ENCODE measurements around the gene ATF7. TPM values are rescaled to one million over a fixed set of nuclear protein-coding genes. Genes with fewer than 3 reads are reported as not detected.
A peak's percentile ranks its signal among the peaks of the same experiment; 100 is the strongest.
"Not testable (repeated sequence)": the region's sequence is repeated elsewhere in the genome, so short reads cannot be mapped to it uniquely, and the experiment has no call there.

Gene ATF7
- total RNA-seq, 1 donor from 2014 or later: 31.5 TPM

GRCh38 chr12:53560912-53561589 lies 65.1 kb downstream of the ATF7 start:
- Mint-ChIP-seq H3K4me1 (peaks cover 30% of the 10 kb centered on the region), H3K9me3 (no peaks in the 10 kb centered on the region), H3K4me3 (no peak overlapping the region), H3K27ac (peak overlapping the region; percentile 64), H3K27me3 (no peaks in the 10 kb centered on the region), H3K36me3 (ENCODE audit: low read depth) (peaks cover 15% of the 10 kb centered on the region)
- no peak for DNase-seq
- intact Hi-C loops (cut with micrococcal nuclease): loop anchor here (5.0 kb wide), 1 partner anchor 66 kb away; the partner anchor contains the start of gene ATF7

GRCh38 chr12:53560351-53560750 lies 65.8 kb downstream of the ATF7 start:
- no peak for DNase-seq
- no peaks in the 10 kb centered on the region for H3K27me3 Mint-ChIP-seq
- H3K4me3 Mint-ChIP-seq: no peak overlapping the region
- no peaks in the 10 kb centered on the region for H3K9me3 Mint-ChIP-seq
- peaks cover 30% of the 10 kb centered on the region for H3K4me1 Mint-ChIP-seq
- peaks cover 15% of the 10 kb centered on the region for H3K36me3 Mint-ChIP-seq (ENCODE audit: low read depth)
- intact Hi-C loops (cut with micrococcal nuclease): loop anchor here (5.0 kb wide), 1 partner anchor 67 kb away; the partner anchor contains the start of gene ATF7
- no peak overlapping the region for H3K27ac Mint-ChIP-seq

- no peak for DNase-seq
- intact Hi-C loops (cut with micrococcal nuclease): no loop called here
- Mint-ChIP-seq H3K4me1 (peaks cover 21% of the 10 kb centered on the region), H3K9me3 (no peaks in the 10 kb centered on the region), H3K4me3 (no peak overlapping the region), H3K36me3 (ENCODE audit: low read depth) (peaks cover 12% of the 10 kb centered on the region), H3K27ac (peak overlapping the region; percentile 34), H3K27me3 (no peaks in the 10 kb centered on the region)
Observed at GRCh38 chr12:53558631-53559030, 67.6 kb downstream of the ATF7 start.

GRCh38 chr12:53552361-53553327 lies 73.5 kb downstream of the ATF7 start:
- Mint-ChIP-seq H3K36me3 (ENCODE audit: low read depth) (peaks cover 16% of the 10 kb centered on the region), H3K27ac (no peak overlapping the region), H3K4me1 (peaks cover 8% of the 10 kb centered on the region), H3K4me3 (no peak overlapping the region), H3K27me3 (no peaks in the 10 kb centered on the region), H3K9me3 (no peaks in the 10 kb centered on the region)
- no peak for DNase-seq
- intact Hi-C loops (cut with micrococcal nuclease): no loop called here

GRCh38 chr12:53551889-53552291 lies 74.3 kb downstream of the ATF7 start:
- intact Hi-C loops (cut with micrococcal nuclease): no loop called here
- Mint-ChIP-seq H3K27me3 (no peaks in the 10 kb centered on the region), H3K4me1 (peaks cover 8% of the 10 kb centered on the region), H3K36me3 (ENCODE audit: low read depth) (peaks cover 16% of the 10 kb centered on the region), H3K4me3 (no peak overlapping the region), H3K9me3 (no peaks in the 10 kb centered on the region), H3K27ac (no peak overlapping the region)
- no peak for DNase-seq

- no peaks in the 10 kb centered on the region for H3K9me3 Mint-ChIP-seq
- H3K4me3 Mint-ChIP-seq: no peak overlapping the region
- DNase-seq: no peak
Observed at GRCh38 chr12:53550595-53550994, 75.6 kb downstream of the ATF7 start.

GRCh38 chr12:53550131-53550530 lies 76.1 kb downstream of the ATF7 start:
- H3K4me3 Mint-ChIP-seq; intact Hi-C loops (cut with micrococcal nuclease); H3K27me3 Mint-ChIP-seq; H3K9me3 Mint-ChIP-seq; H3K27ac Mint-ChIP-seq; H3K4me1 Mint-ChIP-seq; DNase-seq: not testable (repeated sequence)
- peaks cover 16% of the 10 kb centered on the region for H3K36me3 Mint-ChIP-seq (ENCODE audit: low read depth)

More at GRCh38 chr12:53550595-53550994, 75.6 kb downstream of the ATF7 start:
- no peak overlapping the region for H3K27ac Mint-ChIP-seq
- H3K27me3 Mint-ChIP-seq: no peaks in the 10 kb centered on the region
- intact Hi-C loops (cut with micrococcal nuclease): no loop called here
- peaks cover 16% of the 10 kb centered on the region for H3K36me3 Mint-ChIP-seq (ENCODE audit: low read depth)
- peaks cover 8% of the 10 kb centered on the region for H3K4me1 Mint-ChIP-seq

- DNase-seq; intact Hi-C loops (cut with micrococcal nuclease); H3K4me3 Mint-ChIP-seq; H3K27me3 Mint-ChIP-seq; H3K9me3 Mint-ChIP-seq; H3K27ac Mint-ChIP-seq: not testable (repeated sequence)
- peaks cover 15% of the 10 kb centered on the region for H3K4me1 Mint-ChIP-seq
- peaks cover 19% of the 10 kb centered on the region for H3K36me3 Mint-ChIP-seq (ENCODE audit: low read depth)
Observed at GRCh38 chr12:53548354-53548753, 77.8 kb downstream of the ATF7 start.

- peak; percentile 85 for DNase-seq
- Mint-ChIP-seq H3K27ac (peak overlapping the region; percentile 72), H3K36me3 (ENCODE audit: low read depth) (peaks cover 24% of the 10 kb centered on the region), H3K9me3 (no peaks in the 10 kb centered on the region), H3K27me3 (no peaks in the 10 kb centered on the region), H3K4me1 (peaks cover 9% of the 10 kb centered on the region), H3K4me3 (no peak overlapping the region)
- intact Hi-C loops (cut with micrococcal nuclease): loop anchor here (1.0 to 5.0 kb wide), 3 partner anchors 83 to 204 kb away; partner anchors contain the start of genes ATF7 and ATP5MC2
Observed at GRCh38 chr12:53543539-53543938, 82.6 kb downstream of the ATF7 start.

- DNase-seq: no peak
- Mint-ChIP-seq H3K27ac (no peak overlapping the region), H3K9me3 (no peaks in the 10 kb centered on the region), H3K27me3 (no peaks in the 10 kb centered on the region), H3K36me3 (ENCODE audit: low read depth) (peaks cover 37% of the 10 kb centered on the region), H3K4me1 (peaks cover 9% of the 10 kb centered on the region), H3K4me3 (no peak overlapping the region)
- intact Hi-C loops (cut with micrococcal nuclease): no loop called here
Observed at GRCh38 chr12:53539526-53539925, 86.7 kb downstream of the ATF7 start.

GRCh38 chr12:53538209-53538689 lies 87.9 kb downstream of the ATF7 start:
- intact Hi-C loops (cut with micrococcal nuclease): no loop called here
- H3K36me3 Mint-ChIP-seq (ENCODE audit: low read depth): peaks cover 40% of the 10 kb centered on the region
- H3K4me3 Mint-ChIP-seq: no peak overlapping the region
- H3K4me1 Mint-ChIP-seq: peaks cover under 1% of the 10 kb centered on the region
- no peak overlapping the region for H3K27ac Mint-ChIP-seq
- no peak for DNase-seq
- H3K27me3 Mint-ChIP-seq: no peaks in the 10 kb centered on the region
- H3K9me3 Mint-ChIP-seq: no peaks in the 10 kb centered on the region

GRCh38 chr12:53536962-53537361 lies 89.2 kb downstream of the ATF7 start:
- DNase-seq: no peak
- Mint-ChIP-seq H3K4me1 (no peaks in the 10 kb centered on the region), H3K36me3 (ENCODE audit: low read depth) (peaks cover 46% of the 10 kb centered on the region), H3K4me3 (no peak overlapping the region), H3K27me3 (no peaks in the 10 kb centered on the region), H3K9me3 (no peaks in the 10 kb centered on the region), H3K27ac (no peak overlapping the region)
- intact Hi-C loops (cut with micrococcal nuclease): no loop called here

- intact Hi-C loops (cut with micrococcal nuclease): no loop called here
- H3K36me3 Mint-ChIP-seq (ENCODE audit: low read depth): peaks cover 44% of the 10 kb centered on the region
Observed at GRCh38 chr12:53533471-53533870, 92.7 kb downstream of the ATF7 start.

More at GRCh38 chr12:53533471-53533870, 92.7 kb downstream of the ATF7 start:
- Mint-ChIP-seq H3K4me1 (no peaks in the 10 kb centered on the region), H3K27me3 (no peaks in the 10 kb centered on the region), H3K9me3 (no peaks in the 10 kb centered on the region), H3K27ac (no peak overlapping the region), H3K4me3 (no peak overlapping the region)
- DNase-seq: no peak

All from activated CD4-positive, alpha-beta T cell treated with anti-CD3 and anti-CD28 coated beads, Interleukin-2, amount 10 ng/mL, durations not matched to agents 24 days and 14 days (primary cell).